CD4-positive, alpha-beta T cell (primary cell): Measurements from ENCODE around the gene PLSCR5. TPM values are rescaled to one million over a fixed set of nuclear protein-coding genes. Genes with fewer than 3 reads are reported as not detected.

ENCODE experiments used
- ATAC-seq: fragments of 200-7000 bp; cut with Tn5 transposase; one replicate; pipeline ENCODE4 v1.10.0; 2022; ENCODE audit warnings: mild to moderate bottlenecking; ENCODE audit not compliant: poor library complexity
- CTCF ChIA-PET: fragments of 350-600 bp; sonication (Branson Sonifier 250); formaldehyde crosslinking; loops from one replicate; lab custom pipeline; 2021; ENCODE audit warnings: antibody characterized with exemption, inconsistent platforms; lab: Charles Lee
- POLR2A ChIA-PET: fragments of 350-600 bp; sonication (Branson Sonifier 250); formaldehyde crosslinking; loops from one replicate; lab custom pipeline; 2021; ENCODE audit warnings: antibody characterized with exemption, inconsistent platforms; lab: Charles Lee
- DNase-seq, 14 experiments: peaks; one replicate each; pipeline ENCODE4 v3.0.0-alpha.2; 2013 to 2020; ENCODE audit warnings: mixed read lengths in 2 of 14
- H3K27ac ChIP-seq, 2 donors: one replicate each; pipeline versions ENCODE4 v1.5.1 to v1.7.0; 2013; ENCODE audit warnings: low read length in 2 of 2, low read depth in 1 of 2, mild to moderate bottlenecking in 1 of 2
- H3K27me3 ChIP-seq, 2 experiments: 1 replicate in 1 of 2; 2 replicates in 1 of 2; pipeline versions ENCODE4 v1.6.1 to v1.7.0; 2013; ENCODE audit warnings: low read length in 2 of 2, control low read depth in 1 of 2, mild to moderate bottlenecking in 1 of 2, moderate library complexity in 1 of 2; ENCODE audit not compliant: insufficient read depth in 2 of 2, control insufficient read depth in 1 of 2
- H3K36me3 ChIP-seq: one replicate; pipeline ENCODE4 v1.6.1; 2013; ENCODE audit warnings: low read length, control low read depth; ENCODE audit not compliant: insufficient read depth
- H3K4me1 ChIP-seq: one replicate; pipeline ENCODE4 v1.6.1; 2013; ENCODE audit warnings: low read length, control low read depth; ENCODE audit not compliant: insufficient read depth
- H3K4me3 ChIP-seq: one replicate; pipeline ENCODE4 v1.5.1; 2013; ENCODE audit warnings: mild to moderate bottlenecking, low read length, moderate library complexity
- H3K9me3 ChIP-seq, 2 experiments: 1 replicate in 1 of 2; 2 replicates in 1 of 2; pipeline versions ENCODE4 v1.6.1 to v1.7.0; 2013; ENCODE audit warnings: low read length in 2 of 2, mild to moderate bottlenecking in 2 of 2, control low read depth in 1 of 2, moderate library complexity in 1 of 2; ENCODE audit not compliant: control insufficient read depth in 1 of 2, insufficient read depth in 1 of 2
- H3K27ac Mint-ChIP-seq: one replicate; pipeline ENCODE4 v1.8.0; 2020; ENCODE audit warnings: mixed read lengths
- H3K27me3 Mint-ChIP-seq: one replicate; pipeline ENCODE4 v1.8.0; 2021; ENCODE audit warnings: mixed read lengths
- H3K36me3 Mint-ChIP-seq: one replicate; pipeline ENCODE4 v1.8.0; 2021; ENCODE audit warnings: low read depth, mixed read lengths
- H3K4me1 Mint-ChIP-seq: one replicate; pipeline ENCODE4 v1.8.0; 2021; ENCODE audit warnings: low read depth, mixed read lengths
- H3K4me3 Mint-ChIP-seq: one replicate; pipeline ENCODE4 v1.8.0; 2020; ENCODE audit warnings: mild to moderate bottlenecking, mixed read lengths
- H3K9me3 Mint-ChIP-seq: one replicate; pipeline ENCODE4 v1.8.0; 2020; ENCODE audit warnings: mixed read lengths
- CTCF ChIP-seq: fragments of 200-600 bp; IDR thresholded peaks from one replicate; pipeline ENCODE4 v1.8.0; 2022; ENCODE audit warnings: antibody characterized with exemption, mild to moderate bottlenecking
- intact Hi-C, 2 experiments: fragments of 100-400 bp; cut with DNase I in 1 of 2; cut with micrococcal nuclease in 1 of 2; formaldehyde crosslinking; loops; one replicate each; pipeline versions ENCODE4 v1.15.1 to v1.9.0; 2023 to 2025; cut with DNase I, micrococcal nuclease
- total RNA-seq, 174 experiments: library from RNA in 2 of 174; stranded (reverse) in 2 of 174; gene quantifications; one replicate each; pipeline ENCODE4 v1.2.3 and lab custom pipeline; 2021 to 2026

Gene PLSCR5
- total RNA-seq, 2 experiments from 2014 or later = not detected

- no peaks in the 10 kb centered on the region for H3K36me3 ChIP-seq
- DNase-seq (no peak), ATAC-seq (no peak)
- no peak overlapping the region for H3K4me3 ChIP-seq
- H3K36me3 Mint-ChIP-seq = no peaks in the 10 kb centered on the region
- no peak overlapping the region for H3K27ac ChIP-seq
- H3K4me1 ChIP-seq = no peaks in the 10 kb centered on the region
- no peak for TF ChIP-seq CTCF
- no peak overlapping the region for H3K4me3 Mint-ChIP-seq
- no peaks in the 10 kb centered on the region for H3K4me1 Mint-ChIP-seq
- no peaks in the 10 kb centered on the region for H3K27me3 Mint-ChIP-seq
- ChIA-PET CTCF (no interaction called here), POLR2A (no interaction called here)
- no peaks in the 10 kb centered on the region for H3K27me3 ChIP-seq
- no peaks in the 10 kb centered on the region for H3K9me3 Mint-ChIP-seq
- no peaks in the 10 kb centered on the region for H3K9me3 ChIP-seq
- H3K27ac Mint-ChIP-seq = no peak overlapping the region
- intact Hi-C loops = no loop called here
These were observed 11.4 kb downstream of the PLSCR5 start for GRCh38 chr3:146593776-146594175.

- Mint-ChIP-seq H3K4me3 (no peak overlapping the region), H3K36me3 (no peaks in the 10 kb centered on the region), H3K27ac (no peak overlapping the region), H3K9me3 (no peaks in the 10 kb centered on the region), H3K4me1 (no peaks in the 10 kb centered on the region), H3K27me3 (peaks cover 4% of the 10 kb centered on the region)
- no peak overlapping the region for H3K4me3 ChIP-seq
- intact Hi-C loops = no loop called here
- no peak for DNase-seq
- CTCF ChIA-PET = no interaction called here
- H3K4me1 ChIP-seq = no peaks in the 10 kb centered on the region
- no peaks in the 10 kb centered on the region for H3K9me3 ChIP-seq
- no peak for TF ChIP-seq CTCF
- no peaks in the 10 kb centered on the region for H3K36me3 ChIP-seq
- POLR2A ChIA-PET = no interaction called here
- H3K27me3 ChIP-seq = no peaks in the 10 kb centered on the region
- ATAC-seq = no peak
- no peak overlapping the region for H3K27ac ChIP-seq
These were observed 14.6 kb downstream of the PLSCR5 start for GRCh38 chr3:146590521-146590920.

DNA sequence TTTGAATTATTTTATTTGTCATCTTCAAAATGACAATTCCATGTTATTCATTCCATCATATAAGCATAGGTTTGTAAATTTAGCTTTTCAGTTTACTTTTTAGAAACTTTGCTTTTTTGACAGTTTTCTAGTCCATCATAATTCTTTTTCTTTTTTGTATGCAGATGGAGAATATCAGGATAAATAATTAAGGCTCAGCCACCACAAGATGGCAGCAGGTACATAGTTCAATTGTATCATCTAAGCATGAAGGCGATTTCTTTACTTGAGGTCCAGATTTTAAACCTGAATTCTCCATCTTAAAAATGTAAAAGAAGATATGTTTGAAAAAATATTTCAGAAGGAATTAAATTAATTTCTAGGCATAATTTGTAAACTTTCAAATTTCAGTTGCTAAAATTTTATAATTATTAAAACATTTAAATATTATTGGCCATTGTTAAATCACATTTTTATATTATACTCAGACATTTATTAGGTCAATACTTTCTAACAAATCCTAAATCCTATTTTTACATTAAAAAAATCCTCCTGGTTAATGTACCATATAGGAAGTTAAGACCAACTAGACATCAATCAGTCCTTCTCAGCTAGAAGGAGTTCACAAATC lies 15.1 kb downstream of the PLSCR5 start:
- no peaks in the 10 kb centered on the region for H3K4me1 Mint-ChIP-seq
- no peaks in the 10 kb centered on the region for H3K27me3 ChIP-seq
- ChIA-PET CTCF (interaction anchor here (0.9 kb wide), 1 partner anchor 10 kb away, joined by 3 read pairs; no protein-coding TSS in a partner anchor), POLR2A (no interaction called here)
- peak; percentile 32 for TF ChIP-seq CTCF
- H3K4me3 Mint-ChIP-seq = no peak overlapping the region
- ATAC-seq (no peak), DNase-seq (peak in 4 of 14 experiments; percentile 5 to 24 (median 10))
- H3K27ac Mint-ChIP-seq = no peak overlapping the region
- H3K27ac ChIP-seq = no peak overlapping the region
- no peaks in the 10 kb centered on the region for H3K36me3 Mint-ChIP-seq
- peaks cover 4% of the 10 kb centered on the region for H3K27me3 Mint-ChIP-seq
- no peaks in the 10 kb centered on the region for H3K36me3 ChIP-seq
- no peaks in the 10 kb centered on the region for H3K9me3 ChIP-seq
- intact Hi-C loops = no loop called here
- no peak overlapping the region for H3K4me3 ChIP-seq
- no peaks in the 10 kb centered on the region for H3K4me1 ChIP-seq
- H3K9me3 Mint-ChIP-seq = no peaks in the 10 kb centered on the region
